Left lung (tissue), 10 donors: ENCODE results near the gene STPG2. TPM values are rescaled to one million over a fixed set of nuclear protein-coding genes. Genes with fewer than 3 reads are reported as not detected.

Experiments used
- ATAC-seq: fragments of 200-7000 bp; cut with Tn5 transposase; one replicate; pipeline ENCODE4 v1.9.1; 2020; ENCODE audit warnings: moderate library complexity
- DNase-seq, 4 donors: peaks; one replicate each; pipeline ENCODE4 v3.0.0-alpha.2; 2013 to 2020
- H3K27ac ChIP-seq, 2 donors: fragments of 200-600 bp; sonication (generic) in 1 of 2; one replicate each; pipeline versions ENCODE4 v1.5.0 to v1.8.0; 2020 to 2021
- H3K27me3 ChIP-seq, 2 donors: fragments of 200-600 bp; sonication (generic) in 1 of 2; one replicate each; pipeline versions ENCODE4 v1.5.0 to v1.8.0; 2020 to 2021
- H3K36me3 ChIP-seq, 2 donors: fragments of 200-600 bp; sonication (generic) in 1 of 2; one replicate each; pipeline versions ENCODE4 v1.5.0 to v1.8.0; 2020 to 2021
- H3K4me1 ChIP-seq, 2 donors: fragments of 200-600 bp; one replicate each; pipeline ENCODE4 v1.8.0; 2021
- H3K4me3 ChIP-seq, 2 donors: fragments of 200-600 bp; sonication (generic) in 1 of 2; one replicate each; pipeline versions ENCODE4 v1.5.0 to v1.8.0; 2020 to 2021; ENCODE audit warnings: mild to moderate bottlenecking in 1 of 2
- H3K9me3 ChIP-seq, 2 donors: fragments of 200-600 bp; sonication (generic) in 1 of 2; one replicate each; pipeline versions ENCODE4 v1.5.0 to v1.8.0; 2020 to 2021
- CTCF ChIP-seq, 2 donors: fragments of 200-600 bp; sonication (generic) in 1 of 2; IDR thresholded peaks; one replicate each; pipeline versions ENCODE4 v1.5.0 to v1.8.0; 2021; ENCODE audit warnings: antibody characterized with exemption in 2 of 2
- intact Hi-C, 2 donors: fragments of 100-400 bp; cut with DNase I; formaldehyde crosslinking; loops; one replicate each; pipeline versions ENCODE4 v1.11.2 to v1.14.2; 2022
- polyA plus RNA-seq, 6 donors: library from polyadenylated mRNA; unstranded; fragments of 120-200 nt; gene quantifications; one replicate each; pipeline ENCODE4 v1.2.1, GENCODE V29; 2013; ENCODE audit not compliant: insufficient read length in 6 of 6
- total RNA-seq, 2 donors: library from RNA; stranded (reverse); fragmentation: NEBNext Ultra II Directional; extraction: Animal tissue kit (Norgen Biotek cat#: 25700); gene quantifications; one replicate each; pipeline ENCODE4 v1.2.1, GENCODE V29; 2021
- donor health status: DM: no; HTN: yes; CAD: no.
- donor health status: DM: no; HTN: no; CAD: no.

Gene STPG2
- total and polyA plus RNA-seq, 8 donors = 0.13 to 0.76 (median 0.30) TPM

GRCh38 chr4:97879942-97880341, 263.3 kb downstream of the STPG2 start:
- no peak for DNase-seq
- no peaks in the 10 kb centered on the region for H3K4me1 ChIP-seq
- H3K27me3 ChIP-seq = no peaks in the 10 kb centered on the region
- H3K9me3 ChIP-seq = peaks cover 0 to 23% of the 10 kb centered on the region in 2 donors
- ATAC-seq = no peak
- no peak overlapping the region for H3K27ac ChIP-seq
- H3K36me3 ChIP-seq = no peaks in the 10 kb centered on the region
- no peak overlapping the region for H3K4me3 ChIP-seq
- intact Hi-C loops = no loop called here
- no peak for TF ChIP-seq CTCF (IDR thresholded peaks at IDR 0.05)

- Histone ChIP-seq H3K27ac (no peak overlapping the region), H3K9me3 (peaks cover 0 to 17% of the 10 kb centered on the region in 2 donors), H3K4me3 (no peak overlapping the region), H3K27me3 (no peaks in the 10 kb centered on the region), H3K4me1 (no peaks in the 10 kb centered on the region), H3K36me3 (no peaks in the 10 kb centered on the region)
- no peak for TF ChIP-seq CTCF (IDR thresholded peaks at IDR 0.05)
- DNase-seq (no peak), ATAC-seq (no peak)
- intact Hi-C loops = no loop called here
Measured at GRCh38 chr4:97868097-97868496, 275.2 kb downstream of the STPG2 start.

GRCh38 chr4:97867557-97868091, 275.7 kb downstream of the STPG2 start:
- no peak for ATAC-seq

GRCh38 chr4:97866821-97867556, 276.3 kb downstream of the STPG2 start:
- ATAC-seq (no peak), DNase-seq (no peak)
- H3K27ac ChIP-seq = no peak overlapping the region
- no peaks in the 10 kb centered on the region for H3K4me1 ChIP-seq
- TF ChIP-seq CTCF (IDR thresholded peaks at IDR 0.05) = no peak
- H3K27me3 ChIP-seq = no peaks in the 10 kb centered on the region
- intact Hi-C loops = no loop called here
- no peak overlapping the region for H3K4me3 ChIP-seq
- H3K36me3 ChIP-seq = no peaks in the 10 kb centered on the region
- H3K9me3 ChIP-seq = peaks cover 0 to 24% of the 10 kb centered on the region in 2 donors

More at GRCh38 chr4:97867557-97868091, 275.7 kb downstream of the STPG2 start:
- Histone ChIP-seq H3K27me3 (no peaks in the 10 kb centered on the region), H3K27ac (no peak overlapping the region), H3K36me3 (no peaks in the 10 kb centered on the region), H3K9me3 (peaks cover 0 to 19% of the 10 kb centered on the region in 2 donors), H3K4me3 (no peak overlapping the region), H3K4me1 (no peaks in the 10 kb centered on the region)
- no peak for DNase-seq
- intact Hi-C loops = no loop called here
- no peak for TF ChIP-seq CTCF (IDR thresholded peaks at IDR 0.05)

- TF ChIP-seq CTCF (IDR thresholded peaks at IDR 0.05) = no peak
- ATAC-seq = no peak
- Histone ChIP-seq H3K27ac (no peak overlapping the region), H3K4me1 (no peaks in the 10 kb centered on the region), H3K27me3 (no peaks in the 10 kb centered on the region), H3K9me3 (peaks cover 0 to 27% of the 10 kb centered on the region in 2 donors), H3K4me3 (no peak overlapping the region), H3K36me3 (no peaks in the 10 kb centered on the region)
- intact Hi-C loops = no loop called here
- no peak for DNase-seq
Measured at GRCh38 chr4:97851115-97851514, 292.2 kb downstream of the STPG2 start.
